Esophagus squamous epithelium (tissue), 4 donors: ENCODE measurements around the gene STK32C.

Source experiments
- POLR2A ChIP-seq, 4 donors: fragments of 450-650 bp; IDR thresholded peaks; one replicate each; pipeline ENCODE4 v1.6.1; 2017; ENCODE audit warnings: antibody characterized with exemption in 4 of 4, mild to moderate bottlenecking in 4 of 4, moderate library complexity in 3 of 4
- TF ChIP-seq, protein P1 (sequence below), 6 experiments: fragments of 450-650 bp in 4 of 6; fragments of 200-600 bp in 2 of 6; sonication (generic) in 2 of 6; IDR thresholded peaks; one replicate each; pipeline ENCODE4 v1.5.1; 2016 to 2019; ENCODE audit warnings: antibody characterized with exemption in 6 of 6, mild to moderate bottlenecking in 4 of 6, moderate library complexity in 4 of 6

DNA sequence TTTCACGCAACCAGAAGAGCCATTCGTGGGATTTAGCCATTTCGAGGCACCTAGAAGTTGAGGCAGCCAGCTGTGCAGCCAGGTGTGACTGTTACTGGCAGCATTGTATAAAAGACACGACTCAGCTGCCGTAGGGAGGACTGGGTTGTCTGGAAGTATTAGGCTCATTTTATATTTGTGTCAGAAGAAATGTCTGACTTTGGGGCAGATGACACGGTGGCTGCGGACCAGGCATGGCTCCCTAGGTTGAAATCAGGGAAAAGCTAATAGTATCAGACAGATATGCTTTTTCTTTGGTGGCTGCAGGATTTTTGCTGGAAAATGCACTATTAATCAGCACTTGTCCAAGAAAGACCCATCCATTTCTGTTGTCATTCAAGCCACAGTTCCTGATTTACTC lies 125.2 kb downstream of the STK32C start:
- TF ChIP-seq POLR2A (IDR thresholded peaks at IDR 0.05): no peak
- TF ChIP-seq, protein P1, sequence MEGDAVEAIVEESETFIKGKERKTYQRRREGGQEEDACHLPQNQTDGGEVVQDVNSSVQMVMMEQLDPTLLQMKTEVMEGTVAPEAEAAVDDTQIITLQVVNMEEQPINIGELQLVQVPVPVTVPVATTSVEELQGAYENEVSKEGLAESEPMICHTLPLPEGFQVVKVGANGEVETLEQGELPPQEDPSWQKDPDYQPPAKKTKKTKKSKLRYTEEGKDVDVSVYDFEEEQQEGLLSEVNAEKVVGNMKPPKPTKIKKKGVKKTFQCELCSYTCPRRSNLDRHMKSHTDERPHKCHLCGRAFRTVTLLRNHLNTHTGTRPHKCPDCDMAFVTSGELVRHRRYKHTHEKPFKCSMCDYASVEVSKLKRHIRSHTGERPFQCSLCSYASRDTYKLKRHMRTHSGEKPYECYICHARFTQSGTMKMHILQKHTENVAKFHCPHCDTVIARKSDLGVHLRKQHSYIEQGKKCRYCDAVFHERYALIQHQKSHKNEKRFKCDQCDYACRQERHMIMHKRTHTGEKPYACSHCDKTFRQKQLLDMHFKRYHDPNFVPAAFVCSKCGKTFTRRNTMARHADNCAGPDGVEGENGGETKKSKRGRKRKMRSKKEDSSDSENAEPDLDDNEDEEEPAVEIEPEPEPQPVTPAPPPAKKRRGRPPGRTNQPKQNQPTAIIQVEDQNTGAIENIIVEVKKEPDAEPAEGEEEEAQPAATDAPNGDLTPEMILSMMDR (IDR thresholded peaks at IDR 0.05): no peak
